HepG2 (cell line): ENCODE results near the gene PRR33. TPM values are rescaled to one million over a fixed set of nuclear protein-coding genes. Genes with fewer than 3 reads are reported as not detected.

ENCODE experiments used
- ATAC-seq: fragments of 200-7000 bp; cut with Tn5 transposase; 3 replicates; pipeline ENCODE4 v1.9.1; 2020; ENCODE audit warnings: mild to moderate bottlenecking, moderate library complexity
- BruUV-seq: library from RNA; stranded (reverse); fragments of 400-500 nt; replicated peaks from 2 replicates; lab custom pipeline; 2021; lab: Mats Ljungman, UMichigan
- CTCF ChIA-PET: fragments of 300-600 bp; formaldehyde crosslinking; extraction: SDS; loops from one replicate; lab custom pipeline; 2021; ENCODE audit warnings: low total read pairs, inconsistent platforms, low intra/inter-chr PET ratio; lab: Yijun Ruan, JAX
- POLR2A ChIA-PET: fragments of 350-600 bp; sonication (Branson Sonifier 250); formaldehyde crosslinking; loops from one replicate; lab custom pipeline; 2020; ENCODE audit warnings: antibody characterized with exemption, inconsistent platforms; lab: Yijun Ruan, JAX
- DNase-seq: peaks from one replicate; pipeline ENCODE4 v3.0.0-alpha.2; 2015; ENCODE audit warnings: low spot score
- FAIRE-seq: peaks from 3 replicates; lab custom pipeline; 2011; peaks lifted over from hg19 to GRCh38; lab: Jason Lieb, UNC
- H2AFZ ChIP-seq: one replicate; pipeline ENCODE4 v1.6.1; 2011; ENCODE audit warnings: low read length, inconsistent platforms
- H3K27ac ChIP-seq: fragments of 300-600 bp; 3 replicates; pipeline ENCODE4 v1.8.0; 2011; ENCODE audit warnings: mixed run types, mild to moderate bottlenecking, mixed read lengths, low read length, inconsistent platforms; ENCODE audit not compliant: insufficient read depth; ENCODE audit errors: extremely low read length
- H3K27me3 ChIP-seq, 2 experiments: fragments of 200-600 bp in 1 of 2; 2 replicates in 1 of 2; 3 replicates in 1 of 2; pipeline versions ENCODE4 v1.6.0 to v1.8.0; 2011; ENCODE audit warnings: low read length in 2 of 2, mild to moderate bottlenecking in 2 of 2, moderate library complexity in 2 of 2, inconsistent platforms in 1 of 2; ENCODE audit not compliant: insufficient read depth in 2 of 2, control insufficient read depth in 1 of 2
- H3K36me3 ChIP-seq, 2 experiments: fragments of 200-600 bp in 1 of 2; replicated peaks in 1 of 2; 2 replicates in 1 of 2; 3 replicates in 1 of 2; pipeline versions ENCODE4 v1.5.1 to v1.8.0; 2011; ENCODE audit warnings: low read length in 2 of 2, inconsistent platforms in 1 of 2; ENCODE audit not compliant: insufficient read depth in 2 of 2, control insufficient read depth in 1 of 2
- H3K4me1 ChIP-seq: 2 replicates; pipeline ENCODE4 v1.5.1; 2012; ENCODE audit warnings: low read length, inconsistent platforms; ENCODE audit not compliant: insufficient read depth
- H3K4me2 ChIP-seq: 2 replicates; pipeline ENCODE4 v1.6.0; 2011; ENCODE audit warnings: low read depth, low read length, inconsistent platforms
- H3K4me3 ChIP-seq, 3 experiments: fragments of 200-600 bp in 1 of 3; sonication (generic), shearing (Covaris generic) in 1 of 3; replicated peaks in 1 of 3; 2 replicates each; pipeline ENCODE4 v1.5.1; 2011 to 2016; ENCODE audit warnings: low read length in 3 of 3, inconsistent platforms in 2 of 3, low read depth in 2 of 3, mild to moderate bottlenecking in 2 of 3, control low read depth in 1 of 3, mixed read lengths in 1 of 3; ENCODE audit not compliant: insufficient read depth in 1 of 3
- H3K79me2 ChIP-seq: one replicate; pipeline ENCODE4 v1.6.1; 2011; ENCODE audit warnings: low read length, inconsistent platforms; ENCODE audit not compliant: insufficient read depth
- H3K9ac ChIP-seq: 2 replicates; pipeline ENCODE4 v1.6.0; 2011; ENCODE audit warnings: mild to moderate bottlenecking, low read depth, low read length, inconsistent platforms; ENCODE audit not compliant: insufficient read depth
- H3K9me3 ChIP-seq: 2 replicates; pipeline ENCODE4 v1.5.1; 2012; ENCODE audit warnings: mild to moderate bottlenecking, low read length
- H4K20me1 ChIP-seq: 2 replicates; pipeline ENCODE4 v1.6.0; 2011; ENCODE audit warnings: inconsistent platforms, mild to moderate bottlenecking, low read length, moderate library complexity; ENCODE audit not compliant: insufficient read depth
- ARNTL ChIP-seq: sonication (generic); formaldehyde crosslinking; IDR thresholded peaks from 2 replicates; pipeline ENCODE4 v1.4.0; 2020; ENCODE audit warnings: mild to moderate bottlenecking, missing genetic modification reagents
- ELK4 ChIP-seq: sonication (generic); formaldehyde crosslinking; IDR thresholded peaks from 2 replicates; pipeline ENCODE4 v1.9.0; 2021; ENCODE audit warnings: missing genetic modification reagents, borderline replicate concordance
- NR2F6 ChIP-seq, 2 experiments: IDR thresholded peaks; 2 replicates each; pipeline ENCODE4 v1.6.1; 2016; ENCODE audit warnings: antibody characterized with exemption in 1 of 2, mild to moderate bottlenecking in 1 of 2
- ONECUT2 ChIP-seq: sonication (generic); formaldehyde crosslinking; IDR thresholded peaks from 2 replicates; pipeline ENCODE4 v1.4.0; 2020; ENCODE audit warnings: missing genetic modification reagents
- PAWR ChIP-seq: sonication (generic); formaldehyde crosslinking; IDR thresholded peaks from 2 replicates; pipeline ENCODE4 v1.4.0; 2020; ENCODE audit warnings: missing genetic modification reagents, mild to moderate bottlenecking, borderline replicate concordance
- ZIK1 ChIP-seq: sonication (generic); formaldehyde crosslinking; IDR thresholded peaks from 2 replicates; pipeline ENCODE4 v1.5.0; 2020; ENCODE audit warnings: mild to moderate bottlenecking, low read depth, missing genetic modification reagents, borderline replicate concordance
- ZNF225 ChIP-seq: sonication (generic); formaldehyde crosslinking; IDR thresholded peaks from 2 replicates; pipeline ENCODE4 v1.4.0; 2020; ENCODE audit warnings: mild to moderate bottlenecking, missing genetic modification reagents
- ZNF264 ChIP-seq: sonication (generic); formaldehyde crosslinking; IDR thresholded peaks from 2 replicates; pipeline ENCODE4 v1.4.0; 2020; ENCODE audit warnings: missing genetic modification reagents
- ZNF282 ChIP-seq: fragments of 450-650 bp; IDR thresholded peaks from 2 replicates; pipeline ENCODE4 v1.6.1; 2018; ENCODE audit not compliant: partially characterized antibody
- ZNF644 ChIP-seq: IDR thresholded peaks from 2 replicates; pipeline ENCODE4 v1.6.1; 2016; ENCODE audit warnings: low read depth
- ZNF761 ChIP-seq: sonication (generic); formaldehyde crosslinking; conservative IDR thresholded peaks from 2 replicates; pipeline ENCODE4 v1.4.0; 2020; ENCODE audit warnings: mild to moderate bottlenecking, missing genetic modification reagents
- ZSCAN9 ChIP-seq: IDR thresholded peaks from 2 replicates; pipeline ENCODE4 v1.6.1; 2016; ENCODE audit warnings: borderline replicate concordance
- WGBS: methylation state at CpG from one replicate; pipeline ENCODE4 v1.1.6; 2017; ENCODE audit warnings: low lambda C conversion rate; 5-methylcytosine and 5-hydroxymethylcytosine counted together
- in situ Hi-C: cut with HindIII; loops from 2 replicates; pipeline ENCODE4 v1.10.0; 2017; ENCODE audit warnings: low pct_unique_long_range_greater_than_20kb; ENCODE audit not compliant: extremely low pct_ligation_motif_present
- intact Hi-C: fragments of 100-400 bp; cut with micrococcal nuclease; formaldehyde crosslinking; loops from one replicate; pipeline ENCODE4 v1.10.0; 2022; ENCODE audit not compliant: unreplicated experiment
- polyA plus RNA-seq, 8 experiments: library from polyadenylated mRNA; depleted of rRNA in 3 of 8; stranded (reverse) in 7 of 8; unstranded in 1 of 8; fragments of >200 nt; fragmentation: Illumina TruSeq in 4 of 8; extraction: Trizol in 4 of 8; gene quantifications; 2 replicates each; pipeline versions ENCODE4 v1.2.1 to v1.2.3, GENCODE V29; 2011 to 2016; ENCODE audit warnings: low read depth in 4 of 8, missing spikeins in 1 of 8, mixed read lengths in 1 of 8; ENCODE audit not compliant: insufficient read depth in 1 of 8
- total RNA-seq, 5 experiments: library from RNA; depleted of rRNA; stranded (reverse); fragments of >200 nt; fragmentation: Illumina TruSeq; extraction: Trizol; gene quantifications; 2 replicates each; pipeline ENCODE4 v1.2.3, GENCODE V29; 2016; ENCODE audit warnings: low read depth in 1 of 5
- TF ChIP-seq, protein P1 (sequence below): sonication (generic); formaldehyde crosslinking; IDR thresholded peaks from 2 replicates; pipeline ENCODE4 v1.4.0; 2020; ENCODE audit warnings: missing genetic modification reagents
- TF ChIP-seq, protein P2 (sequence below): sonication (generic); formaldehyde crosslinking; IDR thresholded peaks from 2 replicates; pipeline ENCODE4 v1.4.0; 2020; ENCODE audit warnings: missing genetic modification reagents, borderline replicate concordance

PRR33 gene
- total and polyA plus RNA-seq, 2 of the 13 experiments (the other 11 are each of a cell fraction or from before 2014, with no cell fraction given) = not detected

DNA sequence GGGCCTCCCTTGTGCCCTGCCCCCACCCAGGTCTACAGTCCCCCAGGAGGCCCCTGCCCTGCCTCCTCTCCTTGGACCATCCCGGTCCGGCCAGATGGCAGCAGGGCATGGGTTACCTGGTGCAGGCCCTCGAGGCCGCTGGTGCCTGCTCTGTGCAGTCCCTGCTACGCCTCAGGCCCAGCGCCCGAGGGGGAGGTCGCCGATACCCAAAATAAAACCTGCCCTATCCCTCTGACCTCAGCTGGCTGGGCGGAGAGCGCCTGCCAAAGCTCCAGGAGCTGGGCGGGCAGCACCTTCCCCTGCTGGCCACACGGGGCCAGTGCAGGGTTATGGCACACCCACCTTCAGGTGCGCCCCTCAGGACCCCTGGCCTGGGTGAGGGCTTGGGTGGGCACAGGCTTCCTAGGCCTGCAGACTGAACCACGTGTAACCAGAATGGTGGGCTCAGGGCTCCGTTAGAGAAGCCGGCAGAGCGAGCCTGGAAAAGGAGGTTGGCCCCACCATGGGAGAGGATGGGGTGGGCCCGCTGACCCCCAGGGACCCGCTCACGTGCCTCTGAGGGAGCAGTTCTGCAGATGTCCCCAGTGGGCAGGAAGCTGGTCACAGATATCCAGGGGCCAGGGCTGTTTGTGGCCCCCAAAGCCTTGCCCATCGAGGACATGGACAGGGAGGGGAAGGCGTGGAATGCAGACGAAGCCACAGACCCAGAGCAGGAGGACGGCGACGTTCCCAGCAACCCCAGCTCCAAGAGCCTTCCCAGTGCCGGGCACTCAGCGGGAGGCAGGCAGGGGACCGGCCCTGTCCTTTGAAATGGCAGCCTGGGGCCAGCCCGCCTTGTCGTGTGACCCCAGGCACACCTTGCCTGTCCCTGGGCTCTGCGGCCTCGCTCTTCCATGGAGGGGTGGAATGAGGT lies 26.1 kb upstream of the PRR33 start (continued):
- TF ChIP-seq ELK4 (CRISPR knock-in tag) (no peak), ZIK1 (CRISPR knock-in tag) (no peak), ZNF282 (no peak)
- TF ChIP-seq, all 625 proteins: peak for 8

DNA sequence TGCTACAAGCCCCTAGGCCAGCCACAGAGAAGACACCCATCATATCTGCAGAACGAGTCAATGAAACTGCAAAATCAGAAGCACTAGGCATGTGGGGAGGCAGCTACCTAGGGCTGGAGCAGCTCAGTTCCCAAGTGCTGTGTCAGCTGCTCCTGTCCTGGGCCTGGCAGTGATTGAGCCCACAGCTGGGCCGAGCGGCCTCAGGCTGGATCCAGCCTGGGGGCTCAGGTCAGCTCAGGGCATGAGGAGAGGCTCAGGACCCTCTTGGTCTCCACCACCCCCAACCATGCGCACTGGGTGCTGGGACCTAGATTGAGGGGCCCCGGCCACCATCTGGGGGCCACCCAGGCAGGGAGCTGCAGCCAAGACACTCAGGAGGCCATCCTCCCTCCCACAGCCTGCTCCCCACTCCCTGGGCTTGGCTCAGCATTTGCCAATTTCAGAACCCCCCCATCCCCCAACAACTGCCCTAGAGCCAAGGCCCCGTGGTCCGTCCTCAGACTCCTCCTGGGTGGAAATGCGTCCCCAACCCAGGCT lies 25.4 kb upstream of the PRR33 start:
- in situ Hi-C loops = no loop called here
- 0% methylated on average over 1 of the region's 8 CpGs for WGBS
- BruUV-seq = no TSS peak
- Histone ChIP-seq H3K9ac (no peak overlapping the region), H4K20me1 (no peaks in the 10 kb centered on the region), H3K27ac (no peak overlapping the region), H3K36me3 (no peaks in the 10 kb centered on the region), H3K27me3 (peaks cover 16 to 44% of the 10 kb centered on the region in 2 experiments; a peak in 4 of 5 replicates), H3K4me2 (no peak overlapping the region), H3K9me3 (no peaks in the 10 kb centered on the region), H3K79me2 (no peaks in the 10 kb centered on the region), H3K4me3 (no peak overlapping the region), H3K4me1 (no peaks in the 10 kb centered on the region), H2AFZ (no peak overlapping the region)
- ChIA-PET CTCF (no interaction called here), POLR2A (no interaction called here)
- FAIRE-seq (no peak), ATAC-seq (no peak), DNase-seq (no peak)
- intact Hi-C loops = loop anchor here (1.0 kb wide), 1 partner anchor 27 kb away; no protein-coding TSS in a partner anchor
- TF ChIP-seq ZNF644 (no peak), ZSCAN9 (CRISPR knock-in tag) (no peak), PAWR (no peak), ZIK1 (CRISPR knock-in tag) (no peak), ZNF264 (no peak), ZNF225 (CRISPR knock-in tag) (no peak), ARNTL (CRISPR knock-in tag) (no peak), ONECUT2 (CRISPR knock-in tag) (no peak), NR2F6 (IDR thresholded peaks at IDR 0.05) (no peak), NR2F6 (CRISPR knock-in tag; IDR thresholded peaks at IDR 0.05) (no peak), ZNF761 (no peak)
- TF ChIP-seq, protein P1, sequence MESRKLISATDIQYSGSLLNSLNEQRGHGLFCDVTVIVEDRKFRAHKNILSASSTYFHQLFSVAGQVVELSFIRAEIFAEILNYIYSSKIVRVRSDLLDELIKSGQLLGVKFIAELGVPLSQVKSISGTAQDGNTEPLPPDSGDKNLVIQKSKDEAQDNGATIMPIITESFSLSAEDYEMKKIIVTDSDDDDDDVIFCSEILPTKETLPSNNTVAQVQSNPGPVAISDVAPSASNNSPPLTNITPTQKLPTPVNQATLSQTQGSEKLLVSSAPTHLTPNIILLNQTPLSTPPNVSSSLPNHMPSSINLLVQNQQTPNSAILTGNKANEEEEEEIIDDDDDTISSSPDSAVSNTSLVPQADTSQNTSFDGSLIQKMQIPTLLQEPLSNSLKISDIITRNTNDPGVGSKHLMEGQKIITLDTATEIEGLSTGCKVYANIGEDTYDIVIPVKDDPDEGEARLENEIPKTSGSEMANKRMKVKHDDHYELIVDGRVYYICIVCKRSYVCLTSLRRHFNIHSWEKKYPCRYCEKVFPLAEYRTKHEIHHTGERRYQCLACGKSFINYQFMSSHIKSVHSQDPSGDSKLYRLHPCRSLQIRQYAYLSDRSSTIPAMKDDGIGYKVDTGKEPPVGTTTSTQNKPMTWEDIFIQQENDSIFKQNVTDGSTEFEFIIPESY (CRISPR knock-in tag) = no peak
- TF ChIP-seq, protein P2, sequence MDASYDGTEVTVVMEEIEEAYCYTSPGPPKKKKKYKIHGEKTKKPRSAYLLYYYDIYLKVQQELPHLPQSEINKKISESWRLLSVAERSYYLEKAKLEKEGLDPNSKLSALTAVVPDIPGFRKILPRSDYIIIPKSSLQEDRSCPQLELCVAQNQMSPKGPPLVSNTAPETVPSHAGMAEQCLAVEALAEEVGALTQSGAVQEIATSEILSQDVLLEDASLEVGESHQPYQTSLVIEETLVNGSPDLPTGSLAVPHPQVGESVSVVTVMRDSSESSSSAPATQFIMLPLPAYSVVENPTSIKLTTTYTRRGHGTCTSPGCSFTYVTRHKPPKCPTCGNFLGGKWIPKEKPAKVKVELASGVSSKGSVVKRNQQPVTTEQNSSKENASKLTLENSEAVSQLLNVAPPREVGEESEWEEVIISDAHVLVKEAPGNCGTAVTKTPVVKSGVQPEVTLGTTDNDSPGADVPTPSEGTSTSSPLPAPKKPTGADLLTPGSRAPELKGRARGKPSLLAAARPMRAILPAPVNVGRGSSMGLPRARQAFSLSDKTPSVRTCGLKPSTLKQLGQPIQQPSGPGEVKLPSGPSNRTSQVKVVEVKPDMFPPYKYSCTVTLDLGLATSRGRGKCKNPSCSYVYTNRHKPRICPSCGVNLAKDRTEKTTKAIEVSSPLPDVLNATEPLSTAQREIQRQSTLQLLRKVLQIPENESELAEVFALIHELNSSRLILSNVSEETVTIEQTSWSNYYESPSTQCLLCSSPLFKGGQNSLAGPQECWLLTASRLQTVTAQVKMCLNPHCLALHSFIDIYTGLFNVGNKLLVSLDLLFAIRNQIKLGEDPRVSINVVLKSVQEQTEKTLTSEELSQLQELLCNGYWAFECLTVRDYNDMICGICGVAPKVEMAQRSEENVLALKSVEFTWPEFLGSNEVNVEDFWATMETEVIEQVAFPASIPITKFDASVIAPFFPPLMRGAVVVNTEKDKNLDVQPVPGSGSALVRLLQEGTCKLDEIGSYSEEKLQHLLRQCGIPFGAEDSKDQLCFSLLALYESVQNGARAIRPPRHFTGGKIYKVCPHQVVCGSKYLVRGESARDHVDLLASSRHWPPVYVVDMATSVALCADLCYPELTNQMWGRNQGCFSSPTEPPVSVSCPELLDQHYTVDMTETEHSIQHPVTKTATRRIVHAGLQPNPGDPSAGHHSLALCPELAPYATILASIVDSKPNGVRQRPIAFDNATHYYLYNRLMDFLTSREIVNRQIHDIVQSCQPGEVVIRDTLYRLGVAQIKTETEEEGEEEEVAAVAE (CRISPR knock-in tag) = no peak
